ENCODE measurements around the gene TMTC3. TPM values are rescaled to one million over a fixed set of nuclear protein-coding genes. Genes with fewer than 3 reads are reported as not detected.
"Not testable (repeated sequence)": the region's sequence is repeated elsewhere in the genome, so short reads cannot be mapped to it uniquely, and the experiment has no call there.

TMTC3 gene
- total RNA-seq = 1 to 10 TPM; 5.3 to 6.8 TPM

GRCh38 chr12:88141774-88142609, at the start of gene TMTC3, which contains the start of gene CEP290:
Gene TMTC3 (plus strand): TSS chr12:88142307. CDS start chr12:88148316, 6,009 bp downstream.
Gene CEP290 (minus strand): TSS chr12:88142088. CDS start chr12:88141307, 781 bp downstream.
- H3K4me1 Mint-ChIP-seq (ENCODE audit: low read depth) = peaks cover 37% of the 10 kb centered on the region

GRCh38 chr12:88092771-88093170, 49.3 kb upstream of the TMTC3 start:
- intact Hi-C loops (cut with micrococcal nuclease) = no loop called here
- H3K9me3 Mint-ChIP-seq = no peaks in the 10 kb centered on the region
- no peak overlapping the region for H3K27ac Mint-ChIP-seq
- no peaks in the 10 kb centered on the region for H3K4me1 Mint-ChIP-seq (ENCODE audit: low read depth)
- CTCF ChIA-PET = no interaction called here
- no peaks in the 10 kb centered on the region for H3K27me3 Mint-ChIP-seq
- no peak for DNase-seq
- no peak overlapping the region for H3K4me3 Mint-ChIP-seq
- POLR2A ChIA-PET = no interaction called here
- peaks cover 16% of the 10 kb centered on the region for H3K36me3 Mint-ChIP-seq

More at GRCh38 chr12:88141774-88142609, at the start of gene TMTC3, which contains the start of gene CEP290:
- intact Hi-C loops (cut with micrococcal nuclease) = loop anchor here (1.0 to 10.0 kb wide), 10 partner anchors 31 to 1384 kb away; partner anchors contain the start of gene POC1B
- H3K27ac Mint-ChIP-seq = peak within 1 kb of the TSS; percentile 86
- ChIA-PET CTCF (interaction anchor here (0.7 kb wide), 1 partner anchor 12 kb away, joined by 4 read pairs; no protein-coding TSS in a partner anchor), POLR2A (interaction anchor here (1.0 kb wide), 1 partner anchor 1353 kb away, joined by 3 read pairs; no protein-coding TSS in a partner anchor)
- peaks cover 18% of the 10 kb centered on the region for H3K36me3 Mint-ChIP-seq
- peak within 1 kb of the TSS; percentile 96 for H3K4me3 Mint-ChIP-seq
- peak; percentile 95 for DNase-seq
- H3K9me3 Mint-ChIP-seq = no peaks in the 10 kb centered on the region
- H3K27me3 Mint-ChIP-seq = no peaks in the 10 kb centered on the region

- Mint-ChIP-seq H3K4me3 (no peak overlapping the region), H3K36me3 (peaks cover 20% of the 10 kb centered on the region), H3K9me3 (no peaks in the 10 kb centered on the region), H3K27me3 (no peaks in the 10 kb centered on the region), H3K4me1 (ENCODE audit: low read depth) (no peaks in the 10 kb centered on the region), H3K27ac (no peak overlapping the region)
- ChIA-PET POLR2A (no interaction called here), CTCF (no interaction called here)
- no peak for DNase-seq
- intact Hi-C loops (cut with micrococcal nuclease) = no loop called here
Observed at GRCh38 chr12:88093573-88093972, 48.5 kb upstream of the TMTC3 start.

- Mint-ChIP-seq H3K4me3 (no peak overlapping the region), H3K27ac (no peak overlapping the region), H3K9me3 (no peaks in the 10 kb centered on the region), H3K36me3 (peaks cover 30% of the 10 kb centered on the region), H3K4me1 (ENCODE audit: low read depth) (peaks cover 2% of the 10 kb centered on the region), H3K27me3 (no peaks in the 10 kb centered on the region)
- POLR2A ChIA-PET = no interaction called here
- DNase-seq = no peak
- intact Hi-C loops (cut with micrococcal nuclease) = no loop called here
- CTCF ChIA-PET = interaction anchor here (0.9 kb wide), 1 partner anchor 11 kb away, joined by 3 read pairs; no protein-coding TSS in a partner anchor
Observed at GRCh38 chr12:88108021-88108420, 34.1 kb upstream of the TMTC3 start.

GRCh38 chr12:88111074-88111652, 30.9 kb upstream of the TMTC3 start:
- Mint-ChIP-seq H3K9me3 (no peaks in the 10 kb centered on the region), H3K4me3 (no peak overlapping the region), H3K36me3 (peaks cover 24% of the 10 kb centered on the region), H3K4me1 (ENCODE audit: low read depth) (peaks cover 2% of the 10 kb centered on the region), H3K27me3 (no peaks in the 10 kb centered on the region), H3K27ac (no peak overlapping the region)
- intact Hi-C loops (cut with micrococcal nuclease) = loop anchor here (2.0 to 10.0 kb wide), 3 partner anchors 30 to 904 kb away; no protein-coding TSS in a partner anchor
- DNase-seq = no peak
- POLR2A ChIA-PET = no interaction called here
- CTCF ChIA-PET = interaction anchor here (0.9 kb wide), 1 partner anchor 10 kb away, joined by 3 read pairs; no protein-coding TSS in a partner anchor

- H3K9me3 Mint-ChIP-seq = no peaks in the 10 kb centered on the region
Observed at GRCh38 chr12:88113871-88114270, 28.2 kb upstream of the TMTC3 start.

GRCh38 chr12:88122666-88123065, 19.4 kb upstream of the TMTC3 start:
- Mint-ChIP-seq H3K9me3 (no peaks in the 10 kb centered on the region), H3K27me3 (no peaks in the 10 kb centered on the region), H3K27ac (no peak overlapping the region), H3K36me3 (peaks cover 10% of the 10 kb centered on the region), H3K4me3 (no peak overlapping the region), H3K4me1 (ENCODE audit: low read depth) (no peaks in the 10 kb centered on the region)
- DNase-seq = no peak
- POLR2A ChIA-PET = no interaction called here
- CTCF ChIA-PET = no interaction called here
- intact Hi-C loops (cut with micrococcal nuclease) = no loop called here

More at GRCh38 chr12:88113871-88114270, 28.2 kb upstream of the TMTC3 start:
- Mint-ChIP-seq H3K36me3 (peaks cover 27% of the 10 kb centered on the region), H3K27ac (no peak overlapping the region), H3K4me3 (no peak overlapping the region), H3K4me1 (ENCODE audit: low read depth) (peaks cover 2% of the 10 kb centered on the region), H3K27me3 (no peaks in the 10 kb centered on the region)
- intact Hi-C loops (cut with micrococcal nuclease) = loop anchor here (10.0 kb wide), 1 partner anchor 901 kb away; no protein-coding TSS in a partner anchor
- DNase-seq = no peak
- ChIA-PET POLR2A (no interaction called here), CTCF (no interaction called here)

- Mint-ChIP-seq H3K27ac (no peak overlapping the region), H3K27me3 (no peaks in the 10 kb centered on the region), H3K4me1 (ENCODE audit: low read depth) (no peaks in the 10 kb centered on the region), H3K4me3 (no peak overlapping the region), H3K36me3 (peaks cover 10% of the 10 kb centered on the region), H3K9me3 (no peaks in the 10 kb centered on the region)
- no peak for DNase-seq
- CTCF ChIA-PET = no interaction called here
- intact Hi-C loops (cut with micrococcal nuclease) = no loop called here
- POLR2A ChIA-PET = no interaction called here
Observed at GRCh38 chr12:88127099-88127498, 15.0 kb upstream of the TMTC3 start.

GRCh38 chr12:88127855-88128254, 14.3 kb upstream of the TMTC3 start:
- Mint-ChIP-seq H3K4me3 (no peak overlapping the region), H3K9me3 (no peaks in the 10 kb centered on the region), H3K4me1 (ENCODE audit: low read depth) (peaks cover 2% of the 10 kb centered on the region), H3K36me3 (peaks cover 11% of the 10 kb centered on the region), H3K27ac (no peak overlapping the region), H3K27me3 (no peaks in the 10 kb centered on the region)
- DNase-seq = no peak
- CTCF ChIA-PET = no interaction called here
- POLR2A ChIA-PET = no interaction called here
- intact Hi-C loops (cut with micrococcal nuclease) = no loop called here

- intact Hi-C loops (cut with micrococcal nuclease) = no loop called here
- Mint-ChIP-seq H3K36me3 (peaks cover 23% of the 10 kb centered on the region), H3K9me3 (no peaks in the 10 kb centered on the region), H3K4me1 (ENCODE audit: low read depth) (peaks cover 2% of the 10 kb centered on the region), H3K4me3 (no peak overlapping the region), H3K27me3 (no peaks in the 10 kb centered on the region), H3K27ac (no peak overlapping the region)
- POLR2A ChIA-PET = no interaction called here
- CTCF ChIA-PET = no interaction called here
- DNase-seq = no peak
Observed at GRCh38 chr12:88132392-88132791, 9.7 kb upstream of the TMTC3 start.

- DNase-seq; intact Hi-C loops (cut with micrococcal nuclease); H3K4me1 Mint-ChIP-seq (ENCODE audit: low read depth); CTCF ChIA-PET; H3K9me3 Mint-ChIP-seq; H3K27me3 Mint-ChIP-seq; H3K4me3 Mint-ChIP-seq; POLR2A ChIA-PET; H3K27ac Mint-ChIP-seq: not testable (repeated sequence)
- peaks cover 26% of the 10 kb centered on the region for H3K36me3 Mint-ChIP-seq
Observed at GRCh38 chr12:88133181-88133580, 8.9 kb upstream of the TMTC3 start.

- H3K9me3 Mint-ChIP-seq, POLR2A ChIA-PET, H3K27me3 Mint-ChIP-seq, DNase-seq, H3K4me3 Mint-ChIP-seq, H3K27ac Mint-ChIP-seq: not testable (repeated sequence)
- intact Hi-C loops (cut with micrococcal nuclease) = loop anchor here (2.0 to 10.0 kb wide), 4 partner anchors 29 to 1085 kb away; no protein-coding TSS in a partner anchor
- peaks cover 23% of the 10 kb centered on the region for H3K36me3 Mint-ChIP-seq
- peaks cover 22% of the 10 kb centered on the region for H3K4me1 Mint-ChIP-seq (ENCODE audit: low read depth)
- CTCF ChIA-PET = interaction anchor here (0.7 kb wide), 1 partner anchor 75 kb away, joined by 6 read pairs; no protein-coding TSS in a partner anchor
Observed at GRCh38 chr12:88139711-88140110, 2.4 kb upstream of the TMTC3 start.

Measured in activated CD4-positive, alpha-beta memory T cell treated with anti-CD3 and anti-CD28 coated beads for 36 hours (primary cell).